SJCRH30 (cell line): ENCODE data around the gene ANTKMT. TPM values are rescaled to one million over a fixed set of nuclear protein-coding genes. Genes with fewer than 3 reads are reported as not detected.
"Not testable (repeated sequence)": the region's sequence is repeated elsewhere in the genome, so short reads cannot be mapped to it uniquely, and the experiment has no call there.

Experiments used
- DNase-seq, 2 experiments: peaks; one replicate each; pipeline ENCODE4 v3.0.0-alpha.2; 2015 to 2020
- H3K27ac ChIP-seq: fragments of 250-450 bp; sonication (Bioruptor Pico); 2 replicates; pipeline ENCODE4 v1.5.1; 2020; ENCODE audit warnings: mild to moderate bottlenecking, moderate library complexity
- H3K27me3 ChIP-seq: fragments of 250-450 bp; sonication (Bioruptor Pico); 2 replicates; pipeline ENCODE4 v1.5.1; 2020; ENCODE audit warnings: mild to moderate bottlenecking, moderate library complexity
- H3K36me3 ChIP-seq: fragments of 250-450 bp; sonication (Bioruptor Pico); 2 replicates; pipeline ENCODE4 v1.5.1; 2020; ENCODE audit warnings: mild to moderate bottlenecking, moderate library complexity
- H3K4me1 ChIP-seq: fragments of 250-450 bp; sonication (Bioruptor Pico); 2 replicates; pipeline ENCODE4 v1.5.1; 2020; ENCODE audit warnings: mild to moderate bottlenecking, moderate library complexity
- H3K4me3 ChIP-seq: fragments of 250-450 bp; sonication (Bioruptor Pico); 2 replicates; pipeline ENCODE4 v1.5.1; 2020; ENCODE audit warnings: mild to moderate bottlenecking, moderate library complexity
- H3K9me3 ChIP-seq: fragments of 250-450 bp; sonication (Bioruptor Pico); replicated peaks from 2 replicates; pipeline ENCODE4 v1.5.1; 2020; ENCODE audit warnings: mild to moderate bottlenecking, moderate library complexity
- total RNA-seq: library from RNA; depleted of rRNA; stranded (reverse); fragments of >200 nt; shearing (Covaris generic); gene quantifications from 2 replicates; pipeline ENCODE4 v1.2.3, GENCODE V29; 2014

ANTKMT gene
- total RNA-seq, 1 experiment from 2014 or later: 11.7 TPM

GRCh38 chr16:687499-687898 lies 33.4 kb upstream of the ANTKMT start:
- no peak for DNase-seq
- Histone ChIP-seq H3K27ac (no peak overlapping the region), H3K4me1 (no peaks in the 10 kb centered on the region; the same call in 1 of the 2 replicates), H3K4me3 (no peak overlapping the region), H3K27me3 (no peaks in the 10 kb centered on the region), H3K36me3 (peaks cover 10% of the 10 kb centered on the region), H3K9me3 (no peaks in the 10 kb centered on the region)

- Histone ChIP-seq H3K9me3 (no peaks in the 10 kb centered on the region), H3K4me3 (peak overlapping the region; percentile 72), H3K4me1 (no peaks in the 10 kb centered on the region), H3K36me3 (peaks cover 3% of the 10 kb centered on the region; the same call in 1 of the 2 replicates), H3K27me3 (no peaks in the 10 kb centered on the region), H3K27ac (peak overlapping the region; percentile 57; the same call in 1 of the 2 replicates)
- no peak for DNase-seq
Measured at GRCh38 chr16:689175-689897, 31.6 kb upstream of the ANTKMT start.

- not testable (repeated sequence) for H3K27me3 ChIP-seq, H3K4me3 ChIP-seq, DNase-seq, H3K27ac ChIP-seq, H3K36me3 ChIP-seq, H3K9me3 ChIP-seq, H3K4me1 ChIP-seq
Measured at GRCh38 chr16:691242-691641, 29.7 kb upstream of the ANTKMT start.

- Histone ChIP-seq H3K9me3 (no peaks in the 10 kb centered on the region), H3K36me3 (no peaks in the 10 kb centered on the region), H3K4me3 (no peak overlapping the region), H3K27me3 (no peaks in the 10 kb centered on the region), H3K4me1 (no peaks in the 10 kb centered on the region), H3K27ac (no peak overlapping the region)
- DNase-seq: no peak
Measured at GRCh38 chr16:692356-693108, 28.4 kb upstream of the ANTKMT start.

GRCh38 chr16:693364-693763 lies 27.6 kb upstream of the ANTKMT start:
- no peak overlapping the region for H3K27ac ChIP-seq
- H3K9me3 ChIP-seq: no peaks in the 10 kb centered on the region
- no peak for DNase-seq
- no peak overlapping the region for H3K4me3 ChIP-seq
- H3K27me3 ChIP-seq: no peaks in the 10 kb centered on the region
- no peaks in the 10 kb centered on the region for H3K36me3 ChIP-seq
- no peaks in the 10 kb centered on the region for H3K4me1 ChIP-seq

- H3K4me3 ChIP-seq: no peak overlapping the region
- H3K4me1 ChIP-seq: no peaks in the 10 kb centered on the region
- DNase-seq: no peak
- no peaks in the 10 kb centered on the region for H3K27me3 ChIP-seq
- no peaks in the 10 kb centered on the region for H3K36me3 ChIP-seq
- no peaks in the 10 kb centered on the region for H3K9me3 ChIP-seq
- no peak overlapping the region for H3K27ac ChIP-seq
Measured at GRCh38 chr16:693766-694165, 27.2 kb upstream of the ANTKMT start.

GRCh38 chr16:694187-694862 lies 26.6 kb upstream of the ANTKMT start:
- Histone ChIP-seq H3K4me3 (no peak overlapping the region), H3K27ac (no peak overlapping the region), H3K36me3 (no peaks in the 10 kb centered on the region), H3K9me3 (no peaks in the 10 kb centered on the region), H3K27me3 (no peaks in the 10 kb centered on the region), H3K4me1 (no peaks in the 10 kb centered on the region)
- DNase-seq: no peak

- DNase-seq: no peak
- Histone ChIP-seq H3K4me3 (no peak overlapping the region), H3K27ac (no peak overlapping the region), H3K9me3 (no peaks in the 10 kb centered on the region), H3K36me3 (no peaks in the 10 kb centered on the region), H3K27me3 (no peaks in the 10 kb centered on the region), H3K4me1 (no peaks in the 10 kb centered on the region)
Measured at GRCh38 chr16:694863-695354, 26.0 kb upstream of the ANTKMT start.

GRCh38 chr16:695355-696089 lies 25.4 kb upstream of the ANTKMT start:
- Histone ChIP-seq H3K4me3 (peak overlapping the region; percentile 42), H3K27ac (no peak overlapping the region), H3K4me1 (no peaks in the 10 kb centered on the region), H3K36me3 (no peaks in the 10 kb centered on the region), H3K9me3 (no peaks in the 10 kb centered on the region), H3K27me3 (no peaks in the 10 kb centered on the region)
- DNase-seq: peak; percentile 58 to 64

GRCh38 chr16:698911-699671 lies 21.9 kb upstream of the ANTKMT start:
- H3K27ac ChIP-seq: no peak overlapping the region
- no peaks in the 10 kb centered on the region for H3K4me1 ChIP-seq
- no peak for DNase-seq
- H3K27me3 ChIP-seq: peaks cover 29% of the 10 kb centered on the region
- no peaks in the 10 kb centered on the region for H3K9me3 ChIP-seq
- H3K36me3 ChIP-seq: no peaks in the 10 kb centered on the region
- H3K4me3 ChIP-seq: no peak overlapping the region

GRCh38 chr16:700684-701584 lies 20.0 kb upstream of the ANTKMT start:
- H3K4me3 ChIP-seq: no peak overlapping the region
- H3K27me3 ChIP-seq: peaks cover 35% of the 10 kb centered on the region
- no peaks in the 10 kb centered on the region for H3K9me3 ChIP-seq
- no peaks in the 10 kb centered on the region for H3K36me3 ChIP-seq
- no peaks in the 10 kb centered on the region for H3K4me1 ChIP-seq
- no peak overlapping the region for H3K27ac ChIP-seq
- no peak for DNase-seq

GRCh38 chr16:702341-702740 lies 18.6 kb upstream of the ANTKMT start:
- H3K4me1 ChIP-seq: no peaks in the 10 kb centered on the region
- H3K27me3 ChIP-seq: peaks cover 35% of the 10 kb centered on the region
- H3K4me3 ChIP-seq: no peak overlapping the region
- no peaks in the 10 kb centered on the region for H3K36me3 ChIP-seq
- H3K27ac ChIP-seq: no peak overlapping the region
- no peaks in the 10 kb centered on the region for H3K9me3 ChIP-seq
- no peak for DNase-seq

- Histone ChIP-seq H3K9me3 (no peaks in the 10 kb centered on the region), H3K4me3 (no peak overlapping the region), H3K4me1 (no peaks in the 10 kb centered on the region), H3K27ac (no peak overlapping the region), H3K36me3 (no peaks in the 10 kb centered on the region), H3K27me3 (peaks cover 35% of the 10 kb centered on the region)
- no peak for DNase-seq
Measured at GRCh38 chr16:703406-703805, 17.5 kb upstream of the ANTKMT start.
